GM21529 (cell line): ENCODE data around the gene TNFRSF18.

Experiments
- ATAC-seq: cut with Tn5 transposase; IDR thresholded peaks from one replicate; pipeline ENCODE4 v1.9.1; 2021; ENCODE audit not compliant: unreplicated experiment

The TNFRSF18 gene

DNA sequence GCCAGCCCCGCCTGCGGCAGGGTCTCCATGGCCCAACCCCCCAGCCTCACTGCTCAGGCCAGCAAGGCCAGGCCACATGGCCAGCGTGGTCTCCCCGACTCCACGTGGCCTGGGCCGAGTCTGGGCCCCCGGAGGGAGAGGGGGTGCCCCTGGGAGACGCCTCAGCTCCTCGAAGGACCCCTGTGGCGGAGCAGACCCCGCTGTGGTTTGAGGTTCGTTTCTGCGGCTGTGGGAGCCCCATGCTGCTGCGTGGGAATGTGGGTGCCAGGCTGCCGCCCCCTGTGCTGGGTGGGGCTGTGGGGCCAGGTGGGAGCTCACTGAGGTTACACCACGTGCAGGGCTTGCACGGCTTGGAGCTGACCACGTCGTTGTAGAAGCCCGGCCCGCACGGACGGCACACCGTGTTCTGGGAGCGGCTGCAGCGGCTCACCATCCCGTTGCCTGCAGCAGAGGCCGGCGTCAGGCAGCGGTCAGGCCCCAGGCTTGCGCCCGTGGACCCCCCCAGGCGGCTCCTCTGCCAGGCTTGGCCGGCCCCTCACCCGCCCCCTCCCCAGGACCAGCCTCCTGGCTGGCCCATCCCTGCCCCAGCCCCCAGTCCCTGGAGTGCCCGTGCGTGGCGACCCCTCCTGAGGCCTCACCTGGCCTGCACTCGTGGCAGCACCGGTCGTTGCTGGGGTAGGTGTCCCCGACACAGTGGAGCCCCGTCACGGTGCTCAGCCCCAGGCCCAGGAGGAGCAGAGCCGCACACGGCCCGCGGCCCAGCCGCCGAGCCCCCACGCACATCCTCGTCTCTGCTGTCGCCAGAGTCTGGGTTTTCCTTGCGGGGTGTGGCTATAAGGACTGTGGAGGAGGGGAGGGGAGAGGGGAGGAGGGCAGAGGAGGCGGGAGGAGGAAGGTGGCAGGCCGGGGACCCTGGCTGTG, 7.2 kb upstream of the TNFRSF18 start, which contains the start of gene TNFRSF4:
TSS of gene TNFRSF4 (minus strand) at position 809 of the 921 bp plus-strand sequence. CDS start at position 783, 26 bp downstream.
- no peak for ATAC-seq

DNA sequence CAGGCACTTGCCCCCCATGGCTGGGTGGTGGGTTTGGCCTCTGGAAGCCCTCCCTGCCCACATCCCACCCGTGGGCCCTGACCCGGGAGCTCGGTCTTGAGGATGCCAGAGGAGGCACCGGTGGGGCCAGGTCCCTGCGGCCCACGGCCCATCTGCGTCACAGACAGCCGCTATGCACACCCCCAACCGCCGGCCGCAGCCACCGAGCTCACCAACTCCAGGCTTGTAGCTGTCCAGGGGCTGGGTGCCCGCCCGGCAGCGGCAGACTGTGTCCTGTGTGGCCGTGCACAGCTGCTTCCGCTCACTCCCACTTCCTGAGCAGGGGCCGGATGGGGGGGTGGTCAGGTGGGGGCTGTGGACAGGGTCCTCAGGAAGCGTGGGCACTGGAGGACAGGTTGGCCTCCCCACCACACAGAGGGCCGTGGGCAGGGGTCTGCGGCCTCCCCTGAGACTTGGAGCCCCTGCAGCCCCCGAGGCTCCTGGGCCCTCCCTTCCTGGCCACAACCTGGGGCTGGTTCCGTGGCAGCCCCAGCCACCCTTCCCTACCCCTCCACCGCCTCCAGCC, 6.5 kb upstream of the TNFRSF18 start:
- no peak for ATAC-seq

- ATAC-seq, result no peak
Measured at GRCh38 chr1:1211541-1212441, 5.4 kb upstream of the TNFRSF18 start.

- ATAC-seq, result no peak
Measured at GRCh38 chr1:1210726-1211540, 4.5 kb upstream of the TNFRSF18 start.

DNA sequence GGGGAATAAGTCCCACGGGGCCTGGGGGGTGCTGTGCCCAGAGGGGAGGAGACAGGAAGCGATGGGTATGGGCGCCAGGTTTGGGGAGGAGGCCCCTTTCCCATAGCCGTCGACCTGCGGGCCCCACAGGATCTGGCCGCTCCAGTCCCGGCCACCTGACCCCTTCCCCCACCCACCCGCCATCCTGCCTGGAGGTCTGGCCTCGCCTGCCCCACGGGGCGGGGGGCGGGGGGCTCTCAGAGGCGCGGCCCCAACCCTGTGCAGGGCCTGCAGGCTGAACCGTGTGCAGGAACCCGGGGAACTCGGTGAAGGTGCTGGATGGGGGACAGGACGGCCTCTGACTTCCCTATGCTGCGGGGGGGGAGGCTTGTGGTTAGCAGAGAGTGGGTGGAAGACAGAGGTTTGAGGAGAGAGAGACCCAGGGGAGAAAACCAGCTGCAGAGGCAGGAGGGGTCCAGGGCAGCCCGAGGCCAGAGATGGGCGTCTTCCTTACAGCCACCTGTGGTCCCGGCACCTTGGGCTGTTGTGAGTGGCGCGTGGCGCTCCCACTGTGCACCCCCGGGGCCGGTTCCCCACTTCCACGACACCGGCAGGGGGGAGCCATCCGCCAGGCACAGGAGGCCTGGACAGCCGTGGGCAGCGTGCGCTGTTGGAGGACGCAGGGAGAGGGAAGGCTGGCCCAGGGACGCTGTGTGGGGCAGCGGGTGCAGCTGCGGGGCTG, 2.5 kb upstream of the TNFRSF18 start:
- ATAC-seq, result no peak

DNA sequence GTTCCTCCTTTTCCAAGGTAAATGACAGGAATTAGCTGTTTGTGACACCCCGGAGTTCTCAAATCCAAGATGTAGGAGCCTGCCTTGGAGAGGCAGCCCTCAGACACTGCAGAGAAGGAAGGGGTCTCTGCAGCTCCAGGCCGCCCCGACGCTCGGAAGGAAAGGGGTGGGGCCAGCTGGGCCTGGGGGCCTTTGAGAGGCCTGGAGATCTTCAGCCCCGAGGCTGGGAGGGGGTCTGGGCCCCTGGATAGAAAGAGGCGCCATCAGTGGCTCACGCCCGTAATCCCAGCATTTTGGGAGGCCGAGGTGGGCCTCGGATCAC, 1.1 kb upstream of the TNFRSF18 start:
- no peak for ATAC-seq

DNA sequence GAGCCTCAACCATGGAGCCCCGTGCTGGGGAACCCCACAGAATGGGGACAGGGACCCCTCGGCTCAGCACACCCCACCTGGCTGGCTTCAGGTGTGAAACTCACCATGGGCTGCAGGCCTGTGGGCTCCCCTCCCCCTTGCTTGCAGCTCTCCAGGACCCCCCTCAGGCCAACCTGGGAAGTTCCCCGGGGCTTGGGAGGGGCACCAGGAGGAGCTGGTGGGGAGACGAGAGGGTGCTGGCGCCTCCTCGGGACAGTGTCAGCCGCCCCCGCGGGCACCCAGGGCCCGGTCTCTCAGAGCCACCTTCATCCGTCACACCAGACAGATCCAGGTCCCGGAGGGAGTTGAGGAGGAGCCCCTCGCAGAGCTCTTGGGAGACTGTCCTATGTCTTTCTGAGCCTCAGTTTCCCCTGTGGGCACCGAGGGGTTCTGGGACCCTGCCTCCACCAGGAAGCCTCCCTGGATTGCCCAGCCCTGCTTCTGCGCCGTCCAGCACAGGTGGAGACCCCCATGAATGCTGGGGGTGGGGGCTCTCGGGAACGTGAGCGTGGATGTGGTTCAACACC, 657 bp upstream of the TNFRSF18 start:
- no peak for ATAC-seq

- ATAC-seq, result no peak
Measured at GRCh38 chr1:1205769-1206375, 520 bp downstream of the TNFRSF18 start.

DNA sequence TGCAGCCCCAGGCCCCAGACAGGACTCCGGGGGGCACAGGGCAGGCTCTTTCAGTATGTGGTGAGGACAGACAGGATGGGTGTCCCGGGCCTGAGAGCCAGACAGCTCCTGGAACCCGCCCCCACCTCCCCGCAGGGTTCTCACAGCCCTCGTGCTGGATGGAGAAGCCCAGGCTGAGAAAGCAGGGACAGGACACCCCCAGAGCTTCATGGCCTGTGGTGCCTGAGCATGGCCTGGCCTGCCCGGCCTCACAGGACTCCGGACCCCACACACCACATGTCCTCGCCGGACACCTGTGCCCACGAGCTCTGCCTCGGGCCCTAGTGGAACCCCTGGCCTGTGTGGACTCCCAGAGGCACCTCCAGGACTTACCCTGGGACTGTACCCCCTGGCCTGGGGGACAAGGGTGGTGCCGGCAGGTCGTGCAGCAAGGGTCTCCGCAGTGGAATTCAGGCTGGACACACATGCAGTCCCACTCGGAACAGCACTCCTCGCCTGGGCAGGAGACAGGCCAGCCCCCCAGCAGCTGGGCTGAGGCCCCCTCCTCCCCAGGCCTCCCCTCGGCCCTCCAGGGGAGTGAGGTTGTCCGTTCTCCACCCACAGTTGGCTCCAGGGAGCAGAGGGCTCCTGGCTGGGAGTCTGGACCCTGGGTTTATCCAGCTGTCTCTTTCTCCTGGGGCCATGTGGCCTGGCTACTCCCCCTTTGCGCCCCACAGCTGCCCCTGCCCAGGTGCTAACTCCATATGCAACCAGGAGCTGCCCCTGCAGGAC, 1.2 kb downstream of the TNFRSF18 start:
- ATAC-seq, result no peak

DNA sequence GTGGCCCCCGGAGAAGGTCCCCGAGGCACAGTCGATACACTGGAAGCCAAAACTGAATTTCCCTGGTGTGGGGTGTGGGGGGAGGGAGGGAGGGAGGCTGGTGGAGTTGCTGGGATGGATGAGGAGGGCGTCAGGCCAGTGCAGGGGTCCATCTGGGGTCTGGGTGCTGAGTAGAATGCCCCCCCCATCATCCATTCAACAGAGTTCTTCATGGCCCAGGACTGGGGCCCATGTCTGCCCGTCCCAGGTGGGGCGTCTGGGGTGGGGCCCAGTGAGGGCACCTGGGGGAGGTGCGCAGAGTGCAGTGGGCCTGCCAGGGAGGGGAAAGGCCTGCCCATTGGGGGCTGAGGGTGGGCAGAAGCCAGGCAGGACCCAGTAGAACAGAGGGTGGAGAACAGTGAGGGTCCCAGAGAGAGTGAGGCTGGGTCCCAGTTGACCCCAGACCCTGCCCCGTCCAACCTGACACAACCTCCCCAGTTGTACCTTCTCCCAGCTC, 1.9 kb downstream of the TNFRSF18 start:
- no peak for ATAC-seq

GRCh38 chr1:1203561-1204424, 2.6 kb downstream of the TNFRSF18 start:
- no peak for ATAC-seq

GRCh38 chr1:1202831-1203560, 3.4 kb downstream of the TNFRSF18 start:
- no peak for ATAC-seq

DNA sequence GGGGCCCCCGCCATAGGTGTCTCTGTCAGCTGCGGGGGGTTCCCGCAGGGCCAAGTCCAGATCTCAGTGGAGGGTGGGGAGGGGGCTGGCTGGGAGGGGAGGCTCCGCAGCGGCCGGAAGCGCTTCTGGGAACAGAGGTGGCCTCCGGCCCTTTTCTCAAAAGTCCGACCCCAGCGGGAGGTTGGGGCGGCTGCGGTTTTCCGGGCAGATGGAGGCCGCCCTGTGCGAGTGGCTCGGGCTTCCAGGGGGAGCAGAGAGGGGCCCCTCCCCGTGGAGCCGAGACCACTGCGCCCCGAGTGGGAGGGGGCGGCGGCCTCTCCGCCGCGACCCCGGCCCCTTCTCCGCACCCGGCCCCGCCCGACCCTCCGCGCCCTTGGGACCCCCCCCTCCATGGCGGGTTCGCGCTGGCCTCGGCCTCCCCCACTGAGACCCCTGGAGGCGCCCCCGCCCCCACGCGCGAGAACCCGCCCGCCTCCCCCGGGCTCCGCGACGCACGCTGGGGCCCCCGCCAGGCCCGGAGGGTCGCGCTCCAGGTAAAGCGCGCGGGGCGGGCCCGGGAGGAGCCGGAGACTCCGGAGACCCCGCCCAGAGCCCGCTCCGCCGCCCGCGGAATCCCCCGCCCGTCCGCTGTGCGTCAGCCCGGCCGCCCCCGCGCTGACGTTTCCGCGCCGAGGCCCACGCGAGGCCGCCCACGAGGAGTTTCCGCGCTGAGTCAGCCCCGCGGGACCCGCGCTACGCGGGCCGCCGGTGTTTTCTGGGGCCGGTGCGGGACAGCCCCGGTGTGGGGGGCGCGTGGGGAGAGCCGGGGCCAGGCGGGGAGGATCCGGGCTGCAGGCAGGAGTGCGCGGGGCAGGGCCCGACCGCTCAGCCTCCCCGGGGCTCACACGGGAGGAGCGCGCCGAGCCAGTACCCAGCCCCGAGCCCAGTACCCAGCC, 5.2 kb downstream of the TNFRSF18 start:
- no peak for ATAC-seq

GRCh38 chr1:1199961-1200875, 6.2 kb downstream of the TNFRSF18 start:
- no peak for ATAC-seq
